ENCODE measurements around the gene TRPM3.

Gene TRPM3

DNA sequence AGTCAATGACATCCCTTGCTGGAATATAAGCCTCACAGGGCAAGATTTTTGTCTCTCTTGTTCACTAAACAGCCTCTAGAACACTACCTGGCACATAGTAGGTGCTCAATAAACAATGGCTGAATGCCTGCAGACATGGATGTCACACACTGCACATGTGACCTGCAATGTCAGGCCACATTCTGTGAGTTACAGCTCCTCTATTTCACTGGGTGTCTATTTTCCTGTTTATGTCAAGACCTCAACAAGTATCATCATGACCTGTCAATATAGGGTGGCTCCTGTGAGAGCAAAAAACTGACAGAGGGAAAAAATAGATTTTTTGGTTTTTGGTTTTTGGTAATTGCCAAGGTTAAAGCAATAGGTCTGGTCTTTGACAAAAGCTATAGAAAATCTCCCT lies 562.3 kb downstream of the TRPM3 start:
- no peak for ATAC-seq
- H3K9me3 Mint-ChIP-seq: no peaks in the 10 kb centered on the region
- no peaks in the 10 kb centered on the region for H3K36me3 Mint-ChIP-seq
- H3K4me1 Mint-ChIP-seq: peaks cover 21% of the 10 kb centered on the region
- no peak for DNase-seq (ENCODE audit: low spot score in 2 of 2)
- H3K4me3 Mint-ChIP-seq: no peak overlapping the region
- no peak overlapping the region for H3K27ac Mint-ChIP-seq

DNA sequence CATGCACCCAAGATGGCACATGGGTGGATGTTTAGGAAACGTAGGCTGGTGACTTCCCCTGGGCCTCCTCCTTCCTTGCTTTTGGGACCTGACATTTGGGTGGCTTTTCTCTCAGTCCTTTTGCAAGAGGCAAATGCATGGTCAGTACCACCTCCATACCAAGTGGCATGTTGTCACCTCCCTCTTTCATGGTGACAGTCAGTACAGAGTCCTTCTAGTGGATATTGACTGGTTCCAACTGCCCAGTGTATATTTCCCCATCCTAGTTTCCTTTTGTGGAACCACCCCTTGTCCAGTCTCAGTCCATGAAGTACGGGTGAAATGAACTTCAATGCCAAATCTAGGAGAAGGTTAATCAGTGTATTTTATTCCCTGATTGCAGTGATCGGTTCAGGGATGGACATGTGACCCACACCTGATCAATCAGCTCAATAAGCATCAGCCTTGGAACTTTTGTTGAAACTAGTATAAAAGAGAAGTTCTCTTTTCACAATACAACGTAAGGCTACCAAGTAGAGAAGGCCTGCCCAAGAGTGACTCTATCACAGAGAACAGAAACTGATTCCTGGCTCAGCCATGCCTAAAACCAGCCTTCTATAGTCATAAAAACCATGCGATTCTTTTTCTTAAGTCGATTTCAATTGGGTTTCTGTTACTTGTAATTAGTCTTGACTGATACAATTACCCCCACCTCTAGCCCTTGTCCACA lies 563.6 kb downstream of the TRPM3 start:
- DNase-seq (ENCODE audit: low spot score in 2 of 2) (no peak), ATAC-seq (peak; percentile 51)
- Mint-ChIP-seq H3K4me3 (no peak overlapping the region), H3K9me3 (no peaks in the 10 kb centered on the region), H3K4me1 (peaks cover 8% of the 10 kb centered on the region), H3K36me3 (no peaks in the 10 kb centered on the region), H3K27ac (no peak overlapping the region)

DNA sequence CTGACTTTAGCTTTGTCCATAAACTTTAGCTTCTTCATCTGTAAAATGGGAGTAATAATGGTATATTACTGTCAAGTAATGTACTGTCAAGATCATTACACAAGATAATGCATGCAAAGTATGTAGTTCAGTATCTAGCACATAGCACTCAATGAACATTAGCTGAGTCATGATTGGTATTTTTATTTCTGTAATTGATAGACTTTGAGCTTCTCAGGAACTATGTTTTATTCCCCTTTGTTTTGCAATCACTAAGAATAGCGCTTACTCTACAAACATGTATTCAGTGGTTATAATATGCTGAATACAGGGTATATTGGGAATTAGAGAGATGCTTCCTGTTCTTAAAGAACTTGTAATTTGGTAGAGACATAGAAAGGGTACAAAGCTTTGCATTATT lies 564.6 kb downstream of the TRPM3 start:
- no peak for ATAC-seq
- Mint-ChIP-seq H3K36me3 (no peaks in the 10 kb centered on the region), H3K27ac (no peak overlapping the region), H3K4me1 (peaks cover 6% of the 10 kb centered on the region), H3K9me3 (no peaks in the 10 kb centered on the region), H3K4me3 (no peak overlapping the region)
- no peak for DNase-seq (ENCODE audit: low spot score in 2 of 2)

DNA sequence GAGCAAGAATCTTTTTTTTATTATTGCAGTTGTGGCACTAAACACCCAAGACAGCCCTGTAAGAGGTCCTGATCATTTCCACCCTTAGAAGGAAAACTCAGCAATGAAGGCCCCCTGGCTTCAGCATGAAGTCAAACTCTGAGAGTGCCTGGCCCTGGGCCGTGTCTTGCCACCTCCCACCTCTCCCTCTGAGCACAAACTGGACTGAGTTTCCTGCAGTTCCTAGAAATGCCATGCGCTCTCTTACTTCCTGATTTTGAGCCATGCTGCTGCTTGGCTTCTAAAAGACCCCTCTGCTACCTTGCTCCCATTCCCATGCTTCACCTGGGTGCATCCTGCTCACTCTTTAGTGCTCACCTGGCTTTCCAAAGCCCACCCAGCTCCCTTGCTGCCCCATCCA lies 566.5 kb downstream of the TRPM3 start:
- Mint-ChIP-seq H3K9me3 (no peaks in the 10 kb centered on the region), H3K4me1 (peaks cover 6% of the 10 kb centered on the region), H3K4me3 (no peak overlapping the region), H3K36me3 (no peaks in the 10 kb centered on the region), H3K27ac (no peak overlapping the region)
- DNase-seq (ENCODE audit: low spot score in 2 of 2) (no peak), ATAC-seq (no peak)

DNA sequence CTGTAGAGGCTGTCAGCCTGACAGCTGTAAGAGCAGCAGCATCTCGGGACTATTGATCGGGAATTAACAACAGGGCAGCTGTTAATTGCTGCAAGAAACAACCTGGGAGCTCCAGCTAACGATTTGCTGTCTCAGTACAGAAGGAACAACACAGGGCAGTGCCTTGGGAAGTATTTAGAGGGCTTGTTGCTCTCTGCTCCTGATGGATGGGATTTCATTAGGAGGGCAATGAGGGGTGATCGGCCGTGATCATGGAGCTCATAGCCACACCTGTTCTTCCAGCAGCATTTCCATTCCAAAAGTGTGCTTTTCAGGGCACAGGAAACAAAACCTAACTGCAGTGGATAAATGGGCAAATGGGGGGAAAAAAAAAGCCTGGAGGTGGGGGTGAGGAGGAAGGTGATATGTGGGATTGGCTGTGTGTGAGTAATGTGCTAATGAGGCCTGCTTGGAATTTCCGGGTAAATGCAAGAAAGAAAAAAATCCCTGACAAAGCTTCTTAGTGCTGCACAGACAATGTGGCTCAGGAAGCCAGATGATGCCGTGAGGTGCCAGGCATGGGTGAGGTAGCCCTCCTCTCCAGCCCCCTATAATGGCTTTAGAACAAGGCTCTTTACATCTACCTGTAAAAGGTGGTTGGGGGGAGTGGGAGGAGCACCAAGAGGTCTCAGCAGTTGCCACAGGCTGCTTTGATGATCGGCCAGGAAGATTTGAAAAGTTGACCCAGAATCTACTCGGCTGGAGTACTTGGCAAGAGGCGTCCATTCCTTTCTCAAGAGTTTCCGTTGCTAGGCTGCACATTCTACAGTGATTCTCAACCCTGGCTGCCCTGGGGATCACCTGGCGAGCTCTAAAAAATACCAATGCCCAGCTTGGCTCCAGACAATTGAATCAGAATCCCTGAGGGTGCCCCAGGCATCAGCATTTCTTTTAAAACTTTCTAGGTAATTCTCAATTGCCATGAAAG lies 567.4 kb downstream of the TRPM3 start:
- Mint-ChIP-seq H3K9me3 (no peaks in the 10 kb centered on the region), H3K36me3 (no peaks in the 10 kb centered on the region), H3K27ac (peak overlapping the region; percentile 50), H3K4me3 (no peak overlapping the region), H3K4me1 (peaks cover 6% of the 10 kb centered on the region)
- ATAC-seq: no peak
- DNase-seq (ENCODE audit: low spot score in 2 of 2): no peak

DNA sequence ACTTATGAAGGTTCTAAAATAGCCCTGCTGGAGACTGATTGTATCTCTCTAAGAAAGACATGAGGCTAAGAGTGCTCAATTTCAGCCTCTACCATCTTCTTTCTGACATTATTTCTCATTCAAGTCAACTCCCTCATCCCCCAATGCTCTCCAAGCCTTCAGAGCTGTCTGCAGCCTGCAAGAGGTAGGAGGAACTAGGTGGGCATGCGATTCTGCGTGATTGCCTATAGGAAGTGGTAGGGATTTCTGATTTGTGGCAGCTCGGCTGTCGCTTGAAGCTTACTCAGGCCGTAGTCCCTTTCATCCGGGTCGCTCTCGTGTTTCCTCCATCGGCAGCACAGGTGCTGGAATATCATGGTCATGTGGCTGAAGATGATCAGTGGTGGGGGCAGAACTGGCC lies 568.9 kb downstream of the TRPM3 start:
- DNase-seq (ENCODE audit: low spot score in 2 of 2) (no peak), ATAC-seq (no peak)
- Mint-ChIP-seq H3K9me3 (no peaks in the 10 kb centered on the region), H3K27ac (no peak overlapping the region), H3K4me3 (no peak overlapping the region), H3K36me3 (no peaks in the 10 kb centered on the region), H3K4me1 (peaks cover 6% of the 10 kb centered on the region)

DNA sequence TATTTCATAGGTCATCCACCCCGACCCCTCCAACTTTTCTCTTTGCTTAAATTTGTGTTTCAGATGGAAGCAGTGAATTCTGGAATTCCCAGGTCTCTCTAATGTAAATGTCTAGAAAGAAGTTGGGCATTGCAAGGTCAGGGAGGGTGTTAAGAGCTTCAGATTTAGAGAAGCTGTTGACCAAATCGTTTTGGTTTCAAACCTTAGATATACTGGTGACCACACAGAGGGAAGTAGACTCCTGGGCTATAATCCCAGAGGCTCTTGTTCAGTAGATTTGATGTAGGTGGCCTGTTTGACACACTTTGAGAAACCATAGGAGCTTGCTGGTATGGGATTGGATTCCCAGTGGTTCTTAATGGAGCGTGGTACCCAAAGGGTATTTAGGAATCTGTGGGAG lies 569.6 kb downstream of the TRPM3 start:
- H3K36me3 Mint-ChIP-seq: no peaks in the 10 kb centered on the region
- no peaks in the 10 kb centered on the region for H3K9me3 Mint-ChIP-seq
- no peak overlapping the region for H3K4me3 Mint-ChIP-seq
- H3K27ac Mint-ChIP-seq: no peak overlapping the region
- no peak for DNase-seq (ENCODE audit: low spot score in 2 of 2)
- peaks cover 6% of the 10 kb centered on the region for H3K4me1 Mint-ChIP-seq
- no peak for ATAC-seq

DNA sequence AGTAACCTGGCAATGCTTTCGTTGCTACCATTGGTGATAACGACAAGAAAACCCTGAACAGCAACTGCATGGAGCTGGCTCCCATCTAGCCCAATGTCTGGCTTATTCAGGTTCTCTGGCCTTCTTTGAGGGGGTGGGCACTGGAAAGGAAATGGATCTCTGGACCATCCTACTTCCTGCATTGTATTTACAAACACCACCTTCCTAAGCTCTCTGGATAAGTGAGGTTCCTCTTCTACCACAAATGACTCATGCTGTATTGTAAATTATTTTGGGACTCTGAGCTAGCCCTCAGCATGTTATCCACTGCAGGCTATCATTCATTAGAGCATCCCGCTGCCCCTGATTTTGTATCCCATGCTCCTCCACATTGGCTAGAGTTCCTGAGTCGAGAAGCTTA lies 570.0 kb downstream of the TRPM3 start:
- H3K27ac Mint-ChIP-seq: no peak overlapping the region
- no peak overlapping the region for H3K4me3 Mint-ChIP-seq
- no peaks in the 10 kb centered on the region for H3K9me3 Mint-ChIP-seq
- peaks cover 6% of the 10 kb centered on the region for H3K4me1 Mint-ChIP-seq
- ATAC-seq (no peak), DNase-seq (ENCODE audit: low spot score in 2 of 2) (no peak)
- no peaks in the 10 kb centered on the region for H3K36me3 Mint-ChIP-seq

DNA sequence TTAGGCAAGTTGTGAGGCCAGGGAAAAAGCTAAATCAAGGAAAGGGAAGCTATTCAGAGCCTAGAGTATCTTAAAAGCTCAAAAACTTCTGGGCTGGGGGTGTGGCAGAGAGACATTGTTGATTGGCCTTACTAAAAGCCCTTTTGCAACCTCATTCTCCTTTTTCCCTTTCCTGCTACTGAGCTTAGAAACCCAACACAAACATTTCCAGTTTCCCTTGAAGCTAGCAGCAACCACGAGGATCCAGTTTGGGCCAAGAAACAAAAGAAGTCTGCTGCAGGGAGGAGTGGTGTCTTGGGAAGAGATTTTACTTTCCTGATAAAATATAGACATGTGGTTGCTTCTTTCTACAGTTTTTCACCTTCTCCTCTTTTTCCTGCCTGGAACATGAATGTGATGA lies 571.5 kb downstream of the TRPM3 start:
- Mint-ChIP-seq H3K9me3 (no peaks in the 10 kb centered on the region), H3K36me3 (no peaks in the 10 kb centered on the region), H3K4me1 (peaks cover 2% of the 10 kb centered on the region), H3K4me3 (no peak overlapping the region), H3K27ac (no peak overlapping the region)
- no peak for ATAC-seq
- DNase-seq (ENCODE audit: low spot score in 2 of 2): no peak

DNA sequence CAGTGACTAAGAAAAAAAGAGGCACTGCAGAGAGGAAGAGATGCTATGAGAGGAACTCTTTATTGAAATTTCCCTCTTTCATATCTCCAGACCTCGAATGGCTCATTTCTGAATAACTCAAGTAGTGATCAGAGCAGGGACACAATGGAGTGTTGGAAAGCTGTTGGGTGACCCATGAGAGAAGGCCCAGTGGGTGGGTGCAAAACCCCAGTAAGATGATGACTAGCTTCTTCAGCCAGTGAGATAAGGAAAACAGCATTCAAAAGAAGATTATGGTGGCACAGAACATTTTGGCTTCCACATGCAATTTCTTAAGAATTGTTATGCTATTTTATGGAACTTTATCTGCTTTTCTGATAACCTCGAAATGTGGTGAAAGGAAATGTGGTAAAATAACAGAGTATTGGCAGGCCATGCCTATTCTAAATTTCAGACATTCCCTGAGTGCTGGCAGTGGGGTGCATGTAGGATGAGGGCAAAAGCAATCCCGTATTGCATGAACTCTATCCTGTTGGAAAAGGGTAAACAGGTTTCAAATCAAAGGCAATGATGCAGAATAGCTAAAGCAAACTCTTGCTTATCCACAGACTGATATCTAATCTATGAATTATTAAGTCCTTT lies 579.0 kb downstream of the TRPM3 start:
- H3K4me3 Mint-ChIP-seq: no peak overlapping the region
- no peaks in the 10 kb centered on the region for H3K4me1 Mint-ChIP-seq
- DNase-seq (ENCODE audit: low spot score in 2 of 2) (no peak), ATAC-seq (no peak)
- H3K9me3 Mint-ChIP-seq: no peaks in the 10 kb centered on the region
- H3K27ac Mint-ChIP-seq: no peak overlapping the region
- no peaks in the 10 kb centered on the region for H3K36me3 Mint-ChIP-seq

DNA sequence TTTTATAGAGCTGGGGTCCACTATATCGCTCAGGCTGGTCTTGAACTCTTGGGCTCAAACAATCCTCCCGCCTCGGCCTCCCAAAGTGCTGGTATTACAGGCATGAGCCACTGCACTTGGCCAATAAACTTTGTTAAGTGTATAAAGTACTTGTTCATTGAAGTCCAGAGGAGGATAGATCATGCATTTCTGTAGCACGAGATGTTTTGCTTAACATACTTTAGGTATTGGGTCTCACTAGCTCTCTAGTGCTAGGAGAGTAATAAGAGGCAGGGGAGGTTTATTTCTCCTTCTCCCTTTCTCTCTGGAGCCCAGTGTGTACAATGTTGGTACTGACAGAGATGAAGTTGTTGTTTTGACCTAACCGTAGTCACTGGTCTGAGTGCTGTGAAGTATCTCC lies 581.4 kb downstream of the TRPM3 start:
- H3K9me3 Mint-ChIP-seq: no peaks in the 10 kb centered on the region
- no peak for DNase-seq (ENCODE audit: low spot score in 2 of 2)
- no peaks in the 10 kb centered on the region for H3K36me3 Mint-ChIP-seq
- H3K27ac Mint-ChIP-seq: no peak overlapping the region
- ATAC-seq: no peak
- no peak overlapping the region for H3K4me3 Mint-ChIP-seq
- H3K4me1 Mint-ChIP-seq: no peaks in the 10 kb centered on the region

DNA sequence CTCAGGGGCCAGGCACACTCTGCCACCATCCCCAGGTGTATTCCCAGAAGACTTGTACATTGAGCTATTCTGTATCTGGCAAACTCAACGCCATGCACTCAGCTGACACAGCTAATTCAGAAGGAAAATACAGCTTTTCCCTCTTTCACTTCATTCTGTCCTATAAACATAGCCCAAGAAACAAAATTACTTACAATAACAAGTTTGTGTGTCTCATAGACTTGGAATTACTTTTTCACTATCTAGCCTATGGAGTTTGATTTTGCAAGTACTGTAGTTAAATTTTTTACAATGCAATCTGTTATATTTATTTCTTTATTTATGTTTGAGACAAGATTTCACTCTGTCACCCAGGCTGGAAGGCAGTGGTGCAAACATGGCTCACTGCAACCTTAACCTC lies 581.9 kb downstream of the TRPM3 start:
- no peaks in the 10 kb centered on the region for H3K9me3 Mint-ChIP-seq
- no peak overlapping the region for H3K27ac Mint-ChIP-seq
- H3K4me1 Mint-ChIP-seq: no peaks in the 10 kb centered on the region
- H3K4me3 Mint-ChIP-seq: no peak overlapping the region
- ATAC-seq (no peak), DNase-seq (ENCODE audit: low spot score in 2 of 2) (no peak)
- H3K36me3 Mint-ChIP-seq: no peaks in the 10 kb centered on the region

DNA sequence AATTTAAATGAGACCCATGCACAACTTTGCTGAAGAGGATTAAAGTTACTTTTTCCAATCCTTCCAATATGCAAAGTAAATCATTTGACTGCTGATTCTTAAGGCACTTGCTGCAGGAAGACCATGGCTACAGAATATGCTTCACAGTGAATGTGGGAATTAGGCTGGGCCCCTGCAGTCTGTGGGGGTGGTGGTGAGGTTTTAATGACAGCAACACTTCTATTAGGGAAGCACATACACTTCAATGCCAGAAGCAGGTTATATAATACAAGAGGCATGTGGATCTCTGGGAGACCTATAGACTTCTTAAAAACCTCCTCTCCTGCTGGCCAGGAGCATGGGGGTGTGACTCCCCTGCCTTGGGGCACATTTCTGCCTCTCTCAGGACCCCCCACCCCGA lies 582.4 kb downstream of the TRPM3 start:
- Mint-ChIP-seq H3K9me3 (no peaks in the 10 kb centered on the region), H3K36me3 (no peaks in the 10 kb centered on the region), H3K27ac (no peak overlapping the region), H3K4me1 (no peaks in the 10 kb centered on the region), H3K4me3 (no peak overlapping the region)
- DNase-seq (ENCODE audit: low spot score in 2 of 2) (no peak), ATAC-seq (no peak)

DNA sequence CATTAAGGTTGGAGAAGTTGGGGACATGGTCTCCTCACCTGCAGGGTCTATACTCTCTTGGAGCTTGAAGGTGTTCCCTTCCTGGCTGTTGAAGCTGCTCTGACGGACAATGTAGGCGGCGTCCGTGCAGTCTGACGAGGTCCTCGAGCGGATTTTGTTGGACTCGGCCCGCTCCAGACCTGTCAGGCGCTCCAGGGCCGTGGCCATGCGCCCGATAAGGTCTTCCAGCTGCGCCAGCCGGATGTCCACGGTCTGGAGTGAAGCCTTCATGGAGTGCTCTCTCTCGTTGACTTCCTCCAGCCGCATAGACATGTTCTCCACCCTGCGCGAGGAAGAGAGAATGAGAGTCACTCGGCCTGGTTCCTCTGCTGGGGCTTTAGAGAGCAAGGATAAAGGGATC lies 584.3 kb downstream of the TRPM3 start:
- H3K27ac Mint-ChIP-seq: no peak overlapping the region
- H3K9me3 Mint-ChIP-seq: no peaks in the 10 kb centered on the region
- DNase-seq (ENCODE audit: low spot score in 2 of 2) (no peak), ATAC-seq (no peak)
- H3K4me3 Mint-ChIP-seq: no peak overlapping the region
- no peaks in the 10 kb centered on the region for H3K36me3 Mint-ChIP-seq
- H3K4me1 Mint-ChIP-seq: peaks cover 7% of the 10 kb centered on the region

DNA sequence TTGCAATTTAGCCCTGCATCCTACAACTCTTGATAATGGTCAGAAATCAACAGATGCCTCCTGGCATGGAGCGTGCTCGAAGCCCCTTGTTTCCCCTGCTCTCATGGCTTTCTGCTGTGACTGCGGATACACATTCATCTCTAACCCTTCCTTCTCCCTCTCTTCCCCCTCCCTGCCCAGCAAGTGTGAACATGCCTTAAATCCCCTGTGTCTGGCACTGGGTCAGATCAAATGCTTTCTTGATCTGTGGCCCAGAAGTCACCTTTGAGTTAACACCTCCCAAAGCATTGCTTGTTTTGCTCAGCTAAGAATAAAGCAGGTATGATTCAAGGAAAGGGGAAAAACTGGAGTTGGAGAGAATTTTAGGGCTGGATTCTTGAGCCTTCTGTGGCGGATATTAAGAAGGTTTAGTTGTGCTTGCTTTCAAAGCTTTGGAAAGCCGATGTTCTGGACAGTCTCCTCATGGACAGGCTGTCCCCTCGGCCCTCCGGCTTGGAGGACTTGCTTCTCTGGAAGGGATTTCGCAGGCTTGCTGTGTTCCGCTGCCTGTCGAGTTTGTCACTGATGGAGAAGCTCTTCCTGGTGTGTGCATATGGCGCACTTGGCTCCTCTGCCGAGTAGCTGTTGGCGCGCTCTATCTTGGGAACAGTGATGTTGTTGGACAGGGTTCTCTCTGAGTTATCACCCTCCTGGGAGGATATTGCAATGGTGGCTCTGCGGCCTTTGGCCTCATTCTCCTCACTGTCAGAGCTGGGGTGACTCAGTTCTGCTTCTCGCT lies 585.7 kb downstream of the TRPM3 start:
- no peak for DNase-seq (ENCODE audit: low spot score in 2 of 2)
- Mint-ChIP-seq H3K9me3 (no peaks in the 10 kb centered on the region), H3K4me3 (no peak overlapping the region), H3K36me3 (no peaks in the 10 kb centered on the region), H3K4me1 (peaks cover 7% of the 10 kb centered on the region), H3K27ac (no peak overlapping the region)
- no peak for ATAC-seq
